HG03520 (cell line): ENCODE results near the gene FTO.

ENCODE experiments used
- ATAC-seq: cut with Tn5 transposase; IDR thresholded peaks from one replicate; pipeline ENCODE4 v1.9.1; 2021; ENCODE audit warnings: mild to moderate bottlenecking, moderate library complexity; ENCODE audit not compliant: unreplicated experiment

The FTO gene

GRCh38 chr16:54066451-54067105 lies 362.6 kb downstream of the FTO start:
- no peak for ATAC-seq

GRCh38 chr16:54067322-54068065 lies 363.5 kb downstream of the FTO start:
- ATAC-seq: no peak

GRCh38 chr16:54068212-54068611 lies 364.3 kb downstream of the FTO start:
- ATAC-seq: no peak

- no peak for ATAC-seq
Observed at GRCh38 chr16:54069601-54070239, 365.8 kb downstream of the FTO start.

GRCh38 chr16:54070789-54071343 lies 366.9 kb downstream of the FTO start:
- no peak for ATAC-seq

GRCh38 chr16:54071514-54071913 lies 367.6 kb downstream of the FTO start:
- no peak for ATAC-seq

- ATAC-seq: no peak
Observed at GRCh38 chr16:54072237-54072636, 368.3 kb downstream of the FTO start.

GRCh38 chr16:54073356-54073755 lies 369.4 kb downstream of the FTO start:
- ATAC-seq: no peak

- no peak for ATAC-seq
Observed at GRCh38 chr16:54075446-54075845, 371.5 kb downstream of the FTO start.

GRCh38 chr16:54076006-54076504 lies 372.1 kb downstream of the FTO start:
- ATAC-seq: no peak

GRCh38 chr16:54077050-54077821 lies 373.3 kb downstream of the FTO start:
- no peak for ATAC-seq

GRCh38 chr16:54080524-54081008 lies 376.6 kb downstream of the FTO start:
- ATAC-seq: no peak

GRCh38 chr16:54086791-54087190 lies 382.8 kb downstream of the FTO start:
- no peak for ATAC-seq

- ATAC-seq: no peak
Observed at GRCh38 chr16:54090602-54091001, 386.6 kb downstream of the FTO start.

GRCh38 chr16:54093281-54093680 lies 389.3 kb downstream of the FTO start:
- no peak for ATAC-seq

GRCh38 chr16:54094641-54095040 lies 390.7 kb downstream of the FTO start:
- no peak for ATAC-seq

GRCh38 chr16:54096607-54097006 lies 392.7 kb downstream of the FTO start:
- no peak for ATAC-seq

- ATAC-seq: no peak
Observed at GRCh38 chr16:54097774-54098173, 393.8 kb downstream of the FTO start.

- ATAC-seq: no peak
Observed at GRCh38 chr16:54098247-54098646, 394.3 kb downstream of the FTO start.

- ATAC-seq: no peak
Observed at GRCh38 chr16:54099627-54100026, 395.7 kb downstream of the FTO start.
